Activated gamma-delta T cell treated with anti-CD3 and anti-CD28 coated beads, Interleukin-2, amount 50 U/mL, for 16 hours (primary cell): ENCODE measurements around the gene P3R3URF.

Source experiments
- DNase-seq: peaks from one replicate; pipeline ENCODE4 v3.0.0-alpha.2; 2020; ENCODE audit warnings: low read depth

Gene P3R3URF

DNA sequence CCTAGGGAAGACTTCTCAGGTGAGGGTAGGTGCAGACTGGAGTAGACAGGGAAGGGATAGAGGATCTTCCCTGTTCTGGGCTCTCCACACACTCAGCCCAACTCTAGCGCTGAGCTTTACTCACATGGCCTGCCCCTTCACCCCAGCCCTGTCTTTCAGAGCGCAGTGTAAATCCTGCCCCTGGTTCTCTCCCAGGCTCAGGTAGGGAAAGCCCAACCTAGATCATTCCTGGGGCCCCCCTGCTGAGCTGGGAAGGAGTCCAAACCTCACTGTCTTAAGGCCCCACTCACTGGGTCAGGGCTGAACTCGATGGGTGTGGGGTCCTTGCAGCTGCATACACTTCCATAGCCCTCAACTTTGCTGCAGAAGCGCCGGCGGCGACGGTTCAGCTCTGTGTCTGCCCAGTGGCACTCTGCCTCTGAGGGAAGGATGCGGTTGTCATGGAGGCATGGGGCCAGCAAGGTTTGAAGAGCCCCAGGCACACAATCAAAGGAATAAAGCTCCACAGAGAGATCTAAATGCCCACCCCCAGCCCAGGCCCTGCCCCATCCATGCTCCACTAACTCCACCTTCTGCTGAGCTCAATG is 17.8 kb upstream of the P3R3URF start:
- no peak for DNase-seq

DNA sequence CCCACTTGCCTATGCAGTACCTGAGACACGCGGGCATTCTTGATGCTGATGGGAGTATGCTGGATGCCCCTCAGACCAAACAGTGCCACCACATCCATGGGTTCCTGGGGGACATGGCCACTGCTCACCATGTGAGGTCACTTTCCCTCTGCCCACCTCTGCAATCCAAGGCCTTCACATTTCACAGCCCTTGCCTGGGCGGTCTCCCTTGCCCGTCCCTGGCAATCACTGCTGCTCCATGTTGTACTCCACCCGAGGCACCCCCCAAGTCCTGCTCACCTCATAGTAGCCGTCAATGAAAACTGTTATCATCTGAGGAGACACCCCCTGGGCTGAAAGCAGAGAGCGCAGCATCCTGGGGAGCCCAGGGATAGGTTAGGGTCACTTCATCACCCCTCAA is 17.0 kb upstream of the P3R3URF start:
- DNase-seq, result no peak

DNA sequence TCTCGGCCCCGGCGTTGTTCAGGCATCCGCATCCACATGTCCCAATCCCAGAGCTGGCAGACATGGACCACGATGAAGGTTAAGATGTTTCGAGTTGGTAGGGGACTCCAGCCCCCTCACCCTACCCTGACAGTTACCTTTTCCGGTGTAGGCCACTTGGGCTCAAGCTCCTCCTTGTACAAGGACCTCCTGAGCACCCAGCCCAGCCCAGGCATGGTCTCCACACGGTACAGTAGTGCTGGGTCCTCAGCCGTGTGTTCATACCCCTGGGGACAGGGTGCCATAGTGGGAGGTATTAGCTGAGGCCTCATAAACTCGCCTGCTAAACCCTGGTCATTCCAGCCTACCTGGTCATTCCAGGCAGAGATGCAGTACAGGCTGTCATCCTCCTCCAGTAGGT is 15.9 kb upstream of the P3R3URF start:
- no peak for DNase-seq

DNA sequence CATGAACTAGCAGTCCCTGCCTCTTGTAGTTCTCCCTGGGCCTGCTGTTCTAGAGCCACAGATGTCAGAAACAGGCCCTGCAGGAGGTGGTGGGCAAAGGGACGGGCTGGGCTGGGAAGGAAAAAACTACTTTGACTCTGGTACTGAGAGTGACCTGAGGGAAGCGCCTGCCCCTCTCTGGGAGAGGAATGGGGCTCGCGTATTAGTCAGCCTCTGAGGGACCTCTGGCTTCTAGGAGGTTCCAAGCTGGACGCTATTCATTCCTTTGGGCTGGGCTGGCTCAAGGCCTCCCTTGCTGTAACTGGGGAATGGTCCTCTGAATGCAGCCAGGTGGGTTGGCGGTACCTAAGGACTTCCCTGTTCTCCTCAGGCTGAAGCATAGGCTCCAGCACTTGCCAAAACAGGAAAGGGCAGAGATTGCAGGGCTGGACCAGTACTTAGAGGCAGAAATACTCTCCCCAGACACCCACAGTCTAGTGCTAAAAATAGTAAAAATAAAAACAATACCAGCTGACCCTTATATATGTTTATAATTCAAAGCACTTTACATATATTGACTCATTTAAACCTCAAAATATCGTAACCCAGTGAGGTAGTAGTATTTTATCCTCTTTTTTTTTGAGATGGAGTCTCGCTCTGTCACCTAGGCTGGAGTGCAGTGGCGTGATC is 14.9 kb upstream of the P3R3URF start:
- no peak for DNase-seq

DNA sequence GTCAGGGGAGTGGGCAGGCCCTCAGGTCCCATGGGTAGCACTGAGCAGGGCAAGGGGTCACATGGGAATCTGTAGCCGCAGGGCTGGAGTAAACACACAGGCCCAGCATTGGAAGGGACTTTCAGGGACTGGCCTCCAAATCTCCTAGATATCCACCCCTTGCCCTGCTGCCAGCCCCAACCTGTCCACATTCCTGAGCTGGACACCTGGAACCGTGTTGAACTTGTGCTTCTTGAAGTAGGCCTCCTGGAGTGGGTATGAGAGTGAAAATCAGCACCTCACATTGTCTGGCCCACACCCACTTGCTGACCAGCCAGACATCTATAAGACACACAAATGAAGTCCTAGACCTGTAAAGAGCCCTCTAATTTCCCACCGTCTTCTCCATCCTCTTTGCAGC is 14.3 kb upstream of the P3R3URF start:
- no peak for DNase-seq

DNA sequence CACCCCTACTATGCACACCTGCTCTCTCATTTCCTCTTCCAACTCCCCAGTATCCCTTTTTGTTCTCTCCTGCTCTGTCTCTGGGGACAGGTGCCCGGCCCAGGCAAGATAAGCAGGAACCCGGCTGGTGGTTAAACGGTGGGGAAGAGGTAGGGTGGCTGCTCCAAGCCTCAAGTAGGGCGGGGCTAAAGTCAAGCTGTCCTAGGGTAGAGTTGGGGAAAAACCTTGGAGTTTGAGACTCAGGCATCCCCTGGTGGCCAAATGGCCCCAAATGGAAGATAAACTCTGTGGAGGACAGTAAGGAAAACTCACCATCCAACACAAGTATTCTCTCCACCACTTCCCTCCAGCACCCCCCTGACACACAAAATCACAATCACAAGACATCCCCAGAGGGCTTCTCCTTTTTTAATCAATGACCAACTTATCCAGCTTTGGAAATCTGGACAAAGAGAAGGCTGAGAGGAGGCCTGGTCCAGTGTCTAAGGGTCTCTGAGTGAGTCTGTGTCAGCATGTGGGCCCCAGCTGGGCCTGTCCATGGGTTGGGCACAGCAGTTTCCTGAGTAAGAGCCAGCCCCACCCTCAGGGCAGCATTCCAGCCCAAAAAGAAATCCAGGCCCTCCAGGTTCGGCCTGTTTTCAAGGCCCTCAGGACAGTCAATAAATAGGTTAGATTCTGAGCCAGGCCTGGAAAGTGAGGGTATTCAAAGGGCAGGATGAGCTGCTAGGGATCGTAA is 12.2 kb upstream of the P3R3URF start:
- DNase-seq, result no peak

DNA sequence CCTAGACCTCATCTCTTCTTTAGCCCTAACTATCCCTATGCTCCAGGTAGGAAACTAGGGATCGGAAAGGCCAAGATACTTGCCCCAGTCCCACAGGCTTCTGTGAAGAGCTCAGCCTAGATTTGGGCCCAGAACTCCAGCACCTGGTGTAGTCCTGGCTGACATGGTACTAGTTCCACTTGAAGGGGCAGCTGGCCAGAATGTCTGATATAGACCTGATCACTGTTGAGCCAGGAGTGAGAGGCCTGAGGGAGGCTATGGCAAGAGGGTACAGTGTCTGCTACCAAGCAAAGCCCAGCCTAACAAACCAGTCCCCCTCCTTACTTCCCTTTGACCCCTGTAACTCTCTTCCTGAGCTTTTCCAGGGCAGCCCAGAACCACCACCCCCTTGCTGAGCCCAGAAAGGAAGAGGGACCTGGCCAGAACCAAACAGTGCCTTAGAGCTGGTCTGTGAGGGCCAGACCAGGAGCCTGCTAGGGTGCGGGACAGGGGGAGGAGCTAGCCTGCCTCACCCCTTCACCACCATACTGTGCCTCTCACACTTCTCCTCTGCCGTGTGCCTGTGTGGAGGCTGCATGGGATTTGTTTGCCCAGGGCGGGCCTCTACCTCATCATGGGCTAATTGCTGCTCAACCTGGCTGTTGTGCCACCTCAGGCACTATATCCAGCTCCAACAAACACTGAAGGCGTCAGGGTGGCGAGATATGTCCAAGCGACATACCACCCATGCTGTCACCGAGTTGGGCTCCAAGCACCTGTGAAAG is 11.0 kb upstream of the P3R3URF start:
- DNase-seq, result no peak

DNA sequence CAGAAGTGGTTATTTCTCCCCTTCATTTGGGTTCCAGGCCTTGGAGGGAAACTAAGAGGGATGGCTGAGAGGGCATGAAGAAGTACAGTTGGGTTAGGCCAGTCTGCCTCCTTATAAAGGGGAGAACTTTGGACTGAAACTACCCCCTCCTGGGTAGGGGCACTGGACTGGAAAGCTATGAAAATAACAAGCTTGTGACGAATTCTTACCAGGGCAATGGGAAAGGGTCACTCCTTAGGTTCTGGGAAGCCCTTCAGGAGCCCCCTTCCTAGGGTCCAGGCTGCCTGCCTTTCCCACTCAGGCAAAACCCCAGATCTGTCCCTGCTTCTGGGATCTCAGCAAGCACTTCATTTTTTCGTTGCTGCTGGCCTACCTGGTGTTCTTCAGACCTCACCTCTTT is 9.8 kb upstream of the P3R3URF start:
- DNase-seq, result no peak

DNA sequence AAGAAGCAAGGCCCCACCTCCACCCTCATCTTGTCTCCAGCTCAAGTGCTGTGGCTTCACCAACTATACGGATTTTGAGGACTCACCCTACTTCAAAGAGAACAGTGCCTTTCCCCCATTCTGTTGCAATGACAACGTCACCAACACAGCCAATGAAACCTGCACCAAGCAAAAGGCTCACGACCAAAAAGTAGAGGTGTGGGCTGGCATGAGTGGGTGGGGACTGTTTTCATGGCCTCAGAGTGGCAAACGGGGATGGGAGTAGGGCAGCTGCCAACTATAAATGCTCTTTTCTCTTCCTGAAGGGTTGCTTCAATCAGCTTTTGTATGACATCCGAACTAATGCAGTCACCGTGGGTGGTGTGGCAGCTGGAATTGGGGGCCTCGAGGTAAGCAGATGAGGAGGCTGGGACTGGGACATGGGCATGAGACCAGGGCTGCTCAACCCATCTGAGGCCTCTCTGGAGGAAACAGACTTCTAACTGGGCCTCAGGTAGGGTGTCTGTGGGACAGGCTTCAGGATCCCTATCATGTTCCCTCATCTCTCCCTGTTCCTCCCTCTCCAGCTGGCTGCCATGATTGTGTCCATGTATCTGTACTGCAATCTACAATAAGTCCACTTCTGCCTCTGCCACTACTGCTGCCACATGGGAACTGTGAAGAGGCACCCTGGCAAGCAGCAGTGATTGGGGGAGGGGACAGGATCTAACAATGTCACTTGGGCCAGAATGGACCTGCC is 8.8 kb upstream of the P3R3URF start:
- no peak for DNase-seq

DNA sequence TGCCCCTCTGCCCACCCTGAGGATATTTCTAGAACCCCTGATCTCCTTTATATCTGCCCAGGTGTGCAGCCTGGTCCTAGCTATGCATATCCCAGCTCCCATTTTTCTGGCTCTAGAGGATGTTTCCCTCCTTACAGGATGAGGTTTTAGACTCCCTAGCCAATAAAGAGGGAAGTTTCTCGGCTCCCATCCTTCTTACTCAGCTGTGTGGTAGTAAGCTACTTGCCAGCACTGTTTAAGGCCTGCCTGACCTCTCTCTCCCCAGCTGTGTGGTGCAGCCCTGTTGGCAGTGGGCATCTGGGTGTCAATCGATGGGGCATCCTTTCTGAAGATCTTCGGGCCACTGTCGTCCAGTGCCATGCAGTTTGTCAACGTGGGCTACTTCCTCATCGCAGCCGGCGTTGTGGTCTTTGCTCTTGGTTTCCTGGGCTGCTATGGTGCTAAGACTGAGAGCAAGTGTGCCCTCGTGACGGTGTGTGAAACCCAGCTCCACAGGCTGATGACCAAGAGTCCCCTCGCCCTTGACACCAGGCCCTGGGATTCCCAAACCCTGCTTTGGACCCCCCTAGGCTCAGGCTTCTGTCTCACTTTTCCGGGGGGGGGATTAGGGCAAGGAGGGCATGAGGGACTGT is 7.8 kb upstream of the P3R3URF start:
- DNase-seq, result no peak

DNA sequence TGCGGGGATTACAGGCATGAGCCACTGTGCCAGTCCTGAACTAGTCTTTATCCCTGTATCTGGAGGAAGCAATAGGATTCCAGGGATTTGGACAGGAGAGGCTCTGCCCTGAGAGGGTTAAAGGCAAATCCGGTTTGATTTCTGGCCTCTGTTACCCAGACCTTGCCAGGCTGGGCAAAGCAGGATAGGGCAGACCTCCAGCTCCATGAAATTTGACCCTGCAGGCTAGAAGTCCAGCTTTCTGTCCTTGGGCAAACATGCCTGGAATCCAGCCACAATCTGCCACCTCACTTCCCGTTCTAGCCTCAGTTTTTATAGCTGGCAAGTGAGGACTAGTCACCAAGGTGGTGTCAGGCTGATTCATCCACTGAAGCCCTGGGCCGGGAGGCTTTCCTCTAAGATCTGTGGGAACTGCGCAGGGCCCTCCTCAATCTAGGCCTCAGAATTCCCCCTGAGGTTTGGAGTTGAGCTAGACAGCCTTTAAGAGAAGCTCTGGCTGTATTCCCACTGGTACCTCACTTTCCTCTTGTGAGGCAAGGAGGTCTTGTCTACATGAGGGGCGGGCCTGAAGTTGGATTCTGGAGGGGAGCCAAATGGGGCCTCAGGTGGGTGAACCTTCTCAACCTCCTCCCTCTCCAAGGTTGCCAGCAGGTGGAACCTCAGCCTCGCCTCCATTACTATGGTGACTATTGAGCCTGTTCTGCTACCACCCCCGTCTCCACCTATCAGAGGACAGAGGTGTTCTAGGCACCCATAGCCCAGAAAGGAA is 7.0 kb upstream of the P3R3URF start:
- no peak for DNase-seq

DNA sequence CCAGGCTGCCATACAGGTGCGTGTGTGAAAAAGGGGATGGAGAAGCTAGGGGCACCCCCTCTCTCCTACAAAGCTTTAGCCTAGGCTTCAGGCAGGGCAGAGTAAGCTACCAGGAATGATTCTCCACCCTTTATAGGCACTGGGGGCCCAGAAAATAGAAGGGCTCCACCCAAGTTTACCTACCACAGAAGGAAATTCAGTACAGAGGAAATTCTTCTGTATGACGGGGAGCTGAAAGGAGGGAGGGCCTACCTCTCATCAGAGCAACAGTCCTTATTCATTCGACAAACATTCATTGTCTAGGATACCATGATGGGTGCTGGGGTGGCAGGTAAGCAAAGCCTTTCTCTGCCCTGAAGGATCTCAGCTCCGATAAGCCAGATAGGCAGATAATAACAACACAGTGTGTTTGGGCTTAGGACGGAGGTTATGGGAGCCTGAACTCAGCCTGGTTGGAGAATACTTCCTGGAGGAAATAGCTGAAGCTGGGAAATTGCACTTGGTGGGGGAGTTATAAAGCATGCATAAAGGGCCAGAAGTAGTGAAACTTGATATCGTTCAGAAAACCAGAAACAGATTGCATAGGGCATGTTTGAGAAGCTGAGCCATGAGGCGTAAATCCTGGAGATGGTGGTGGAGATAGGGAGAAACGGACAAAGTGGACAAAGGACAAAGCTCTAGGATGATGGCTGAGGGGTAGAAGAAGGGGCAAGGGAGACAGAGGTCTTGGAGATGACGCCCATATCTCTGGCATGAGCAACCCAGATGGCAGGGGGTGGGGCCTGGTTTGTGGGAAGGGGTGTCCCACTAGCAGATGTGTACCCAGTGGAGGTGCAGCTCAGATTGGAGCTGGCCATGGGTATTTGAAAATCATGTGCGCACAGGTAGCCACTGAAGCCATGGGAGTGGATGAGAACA is 5.3 kb upstream of the P3R3URF start:
- no peak for DNase-seq

DNA sequence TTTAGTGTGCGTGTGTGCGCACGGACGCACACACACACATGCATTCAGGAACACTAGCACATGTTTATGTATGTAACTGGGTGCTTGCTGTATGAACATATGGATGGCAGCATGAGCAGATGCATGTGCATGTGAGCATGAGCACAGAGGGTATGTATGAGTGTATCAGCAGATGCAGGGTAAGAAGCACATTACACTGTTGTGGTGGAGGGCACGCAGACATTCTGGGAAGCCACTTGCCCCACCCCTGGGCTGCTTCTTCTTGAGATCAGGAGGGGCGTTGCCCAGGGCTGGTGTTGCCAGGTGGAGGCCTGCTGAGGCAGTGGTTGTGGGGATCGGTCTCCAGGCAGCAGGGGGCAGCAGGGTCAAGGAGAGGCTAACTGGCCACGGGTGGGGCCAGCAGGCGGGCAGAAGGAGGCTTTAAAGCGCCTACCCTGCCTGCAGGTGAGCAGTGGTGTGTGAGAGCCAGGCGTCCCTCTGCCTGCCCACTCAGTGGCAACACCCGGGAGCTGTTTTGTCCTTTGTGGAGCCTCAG is 3.9 kb upstream of the P3R3URF start:
- no peak for DNase-seq

DNA sequence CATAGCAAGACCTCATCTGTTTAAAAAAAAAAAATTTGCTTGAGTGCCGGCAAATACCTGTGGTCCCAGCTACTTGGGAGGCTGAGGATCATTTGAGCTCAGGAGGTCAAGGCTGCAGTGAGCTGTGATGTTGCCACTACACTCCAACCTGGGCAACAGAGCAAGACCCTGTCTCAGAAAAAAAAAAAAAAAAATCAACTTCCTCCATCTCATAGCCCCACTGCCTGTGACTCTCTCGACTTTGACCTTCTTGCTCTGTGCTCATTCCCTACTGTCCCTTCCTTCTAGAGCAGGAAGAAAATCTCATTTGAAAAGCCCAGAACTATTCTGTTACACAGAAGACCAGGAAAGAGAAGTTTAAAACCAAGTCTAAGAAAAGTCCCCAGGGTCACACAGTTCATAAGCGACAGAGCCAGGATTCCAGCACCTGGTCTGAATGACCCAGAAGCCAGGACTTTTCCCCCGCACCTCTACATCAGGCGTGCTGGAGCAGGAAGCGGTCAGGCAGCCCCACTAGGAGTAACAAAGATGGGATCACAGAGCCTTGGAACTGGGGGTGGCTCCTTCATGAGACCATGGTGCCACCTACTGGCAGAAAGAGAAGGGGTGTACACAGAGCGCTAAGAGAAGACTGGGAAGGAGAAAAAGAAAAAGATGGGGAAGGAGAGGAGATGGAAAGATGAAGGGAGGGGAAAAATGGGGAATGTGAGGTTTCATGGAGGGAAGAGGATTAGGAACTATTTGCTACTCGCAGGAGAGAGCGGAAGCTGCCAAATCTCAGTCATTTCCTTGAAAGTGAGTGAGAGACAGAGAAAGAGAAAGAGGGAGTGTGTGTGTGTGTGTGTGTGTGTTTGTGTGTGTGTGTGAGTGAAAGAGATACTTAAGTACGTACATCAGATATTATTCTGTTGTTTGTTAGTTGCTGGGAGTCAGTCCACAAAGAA is 3.1 kb upstream of the P3R3URF start:
- DNase-seq, result peak; percentile 50

DNA sequence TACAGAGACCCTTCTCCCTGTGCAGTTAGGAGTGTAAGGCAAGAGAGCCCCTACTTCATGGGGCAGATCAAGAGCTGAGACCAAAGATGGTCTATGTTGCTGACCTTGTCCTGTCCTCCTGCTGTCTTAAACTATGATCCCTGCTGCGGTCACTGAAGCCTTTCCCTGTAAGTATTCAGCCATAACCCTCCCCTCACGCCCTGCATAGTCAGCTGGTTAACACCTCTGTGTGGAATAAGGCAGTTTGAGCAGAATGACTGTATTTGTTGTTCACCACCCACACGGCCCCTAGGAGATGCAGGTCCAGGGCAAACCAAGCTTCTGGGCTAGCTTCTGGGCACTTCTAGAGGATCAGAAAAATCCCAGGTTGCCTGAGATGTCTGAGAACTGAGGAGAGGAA is 1.0 kb downstream of the P3R3URF start:
- DNase-seq, result no peak

DNA sequence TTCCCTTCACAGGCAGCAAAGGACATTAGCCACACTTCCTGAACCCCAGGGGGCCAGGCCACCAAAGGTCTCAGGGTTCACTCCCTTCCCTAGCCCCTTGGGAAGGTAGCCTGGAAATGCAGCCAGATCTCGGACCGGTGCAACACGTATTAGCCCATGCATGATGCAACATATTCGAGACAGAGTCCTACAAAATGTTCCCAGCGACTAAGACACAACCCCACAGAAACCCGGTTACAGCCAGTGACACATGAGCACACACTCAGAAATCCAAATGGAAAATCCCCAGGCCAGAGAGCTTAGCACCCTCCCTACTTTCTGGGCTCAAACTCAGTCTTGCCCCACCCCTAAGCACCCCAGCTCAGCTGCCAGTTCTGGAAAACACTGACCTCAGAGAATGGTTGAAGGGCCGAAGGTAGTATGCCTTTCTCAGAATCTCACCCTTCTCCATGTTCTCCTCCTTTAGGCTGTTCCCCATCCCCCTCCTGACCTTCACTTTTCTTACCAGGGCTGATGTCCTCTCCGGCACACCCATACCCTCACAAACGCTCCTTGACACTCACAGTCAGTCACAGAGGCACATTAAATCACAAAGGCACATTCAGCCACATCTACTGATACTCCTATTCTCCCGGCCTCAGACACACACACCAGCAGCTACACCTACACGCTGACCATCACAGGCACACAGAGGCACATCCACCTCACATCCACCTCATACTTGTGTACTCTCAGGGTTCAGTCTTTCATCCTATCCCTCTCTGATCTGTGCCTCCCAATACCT is 1.6 kb downstream of the P3R3URF start, which contains the start of gene TSPAN1:
TSPAN1 (plus strand) TSS at position 640 of the 784 bp plus-strand sequence. CDS start 6,021 bp downstream, outside the sequence.
- no peak for DNase-seq

DNA sequence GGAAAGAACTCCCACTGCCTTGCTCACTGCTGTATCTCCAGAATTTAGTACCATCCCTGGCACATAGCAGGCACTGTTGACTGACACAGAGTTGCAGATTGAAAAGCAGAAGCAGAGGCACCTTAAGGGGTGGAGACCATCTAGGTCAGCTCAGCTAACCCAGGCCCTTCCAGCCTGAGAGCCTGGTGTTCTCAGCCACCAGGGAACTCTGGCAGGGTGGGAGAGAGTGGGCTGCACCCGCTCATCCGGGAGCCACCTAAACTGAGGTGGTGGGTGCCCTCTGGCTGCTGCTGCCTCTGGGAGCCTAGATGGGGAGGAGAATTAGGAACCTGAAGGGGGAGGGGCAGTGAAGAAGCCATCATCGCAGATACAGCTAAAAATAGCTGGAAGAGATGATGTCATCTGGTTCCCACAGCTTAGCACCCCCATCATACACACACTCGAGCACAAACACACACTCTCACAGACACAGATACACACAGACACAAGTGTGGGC is 2.9 kb downstream of the P3R3URF start:
- DNase-seq, result no peak
